ES-I3 (cell line): Measurements from ENCODE around the gene SPATA32.

Experiments used
- H3K36me3 ChIP-seq: 2 replicates; pipeline ENCODE4 v1.6.1; 2013; ENCODE audit warnings: mild to moderate bottlenecking, low read length, control low read depth, moderate library complexity; ENCODE audit not compliant: insufficient read depth
- H3K4me1 ChIP-seq: 2 replicates; pipeline ENCODE4 v1.6.1; 2013; ENCODE audit warnings: mild to moderate bottlenecking, control low read depth, low read length; ENCODE audit not compliant: insufficient read depth
- H3K9ac ChIP-seq: 2 replicates; pipeline ENCODE4 v1.6.1; 2013; ENCODE audit warnings: low read depth, mild to moderate bottlenecking, low read length, moderate library complexity
- H3K9me3 ChIP-seq: 2 replicates; pipeline ENCODE4 v1.6.1; 2013; ENCODE audit warnings: mild to moderate bottlenecking, low read length, moderate library complexity; ENCODE audit not compliant: control insufficient read depth, insufficient read depth

The SPATA32 gene

DNA sequence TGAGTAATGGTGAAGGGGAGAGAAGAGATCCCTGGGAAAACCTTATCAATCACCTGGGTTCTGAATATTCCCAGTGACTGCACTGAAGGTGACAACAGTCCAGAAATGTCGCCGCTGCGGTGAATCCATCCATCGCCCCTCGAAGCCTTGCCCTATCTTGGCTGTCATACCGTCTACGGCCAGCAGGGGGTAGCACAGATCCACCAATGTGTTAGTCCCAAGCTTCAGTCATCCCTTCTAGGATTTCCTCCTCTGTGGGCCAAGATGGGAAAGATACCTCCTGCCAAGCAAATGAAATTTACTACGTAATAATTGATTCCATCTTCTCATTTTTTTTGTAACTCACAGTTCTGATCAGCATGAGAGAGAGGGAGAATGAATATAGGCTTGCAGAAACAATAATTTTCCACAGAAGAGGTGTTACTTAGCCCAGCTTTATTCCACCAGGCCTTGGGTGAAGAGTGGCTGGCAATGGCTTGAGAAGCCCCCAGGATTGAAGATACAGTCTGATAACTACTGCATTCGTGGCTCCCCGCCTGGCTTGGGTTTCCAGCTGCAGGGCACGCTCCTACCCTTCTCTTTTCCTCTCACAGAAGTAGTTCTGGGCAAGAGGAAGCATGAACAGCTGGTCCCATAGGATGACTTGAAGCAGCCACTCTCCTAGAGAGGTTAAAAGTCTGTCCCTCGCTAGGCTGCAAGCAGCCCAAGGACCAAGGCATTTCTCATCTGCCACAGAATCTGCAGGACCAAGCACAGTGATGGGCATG lies 42.8 kb downstream of the SPATA32 start:
- H3K9me3 ChIP-seq: no peaks in the 10 kb centered on the region
- no peaks in the 10 kb centered on the region for H3K36me3 ChIP-seq
- no peak overlapping the region for H3K9ac ChIP-seq
- H3K4me1 ChIP-seq: peaks cover 8% of the 10 kb centered on the region; the same call in 1 of the 2 replicates
